Measurements from ENCODE around the gene CTSW.

CTSW gene

DNA sequence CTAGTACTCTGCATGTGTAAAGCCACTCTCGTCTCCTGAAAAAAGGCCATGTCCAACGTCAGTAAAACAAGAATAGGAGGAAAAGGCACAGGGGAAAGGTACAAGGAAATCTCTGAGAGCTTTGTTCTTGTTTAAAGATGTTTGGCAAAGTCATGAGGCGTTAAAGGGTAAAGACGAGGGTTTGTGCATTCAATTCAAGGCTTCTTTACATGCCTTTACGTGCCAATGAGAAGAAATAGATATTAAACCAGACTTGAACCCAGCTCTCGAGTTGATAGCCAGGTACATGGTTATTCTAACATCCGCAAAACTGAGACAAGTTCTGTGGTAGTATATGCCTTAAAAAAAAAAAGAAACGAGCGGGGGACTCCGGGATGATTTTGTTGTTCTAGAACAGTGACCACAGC is 21.0 kb upstream of the CTSW start:
- H3K27me3 ChIP-seq (replicated peaks) = no peaks in the 10 kb centered on the region
- H3K27ac ChIP-seq = peak overlapping the region; percentile 93
- TF ChIP-seq, protein P1, sequence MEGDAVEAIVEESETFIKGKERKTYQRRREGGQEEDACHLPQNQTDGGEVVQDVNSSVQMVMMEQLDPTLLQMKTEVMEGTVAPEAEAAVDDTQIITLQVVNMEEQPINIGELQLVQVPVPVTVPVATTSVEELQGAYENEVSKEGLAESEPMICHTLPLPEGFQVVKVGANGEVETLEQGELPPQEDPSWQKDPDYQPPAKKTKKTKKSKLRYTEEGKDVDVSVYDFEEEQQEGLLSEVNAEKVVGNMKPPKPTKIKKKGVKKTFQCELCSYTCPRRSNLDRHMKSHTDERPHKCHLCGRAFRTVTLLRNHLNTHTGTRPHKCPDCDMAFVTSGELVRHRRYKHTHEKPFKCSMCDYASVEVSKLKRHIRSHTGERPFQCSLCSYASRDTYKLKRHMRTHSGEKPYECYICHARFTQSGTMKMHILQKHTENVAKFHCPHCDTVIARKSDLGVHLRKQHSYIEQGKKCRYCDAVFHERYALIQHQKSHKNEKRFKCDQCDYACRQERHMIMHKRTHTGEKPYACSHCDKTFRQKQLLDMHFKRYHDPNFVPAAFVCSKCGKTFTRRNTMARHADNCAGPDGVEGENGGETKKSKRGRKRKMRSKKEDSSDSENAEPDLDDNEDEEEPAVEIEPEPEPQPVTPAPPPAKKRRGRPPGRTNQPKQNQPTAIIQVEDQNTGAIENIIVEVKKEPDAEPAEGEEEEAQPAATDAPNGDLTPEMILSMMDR (IDR thresholded peaks at IDR 0.05; ENCODE audit: low read depth, low read length, missing control alignments) = no peak
- H3K36me3 ChIP-seq (replicated peaks) = peaks cover 52% of the 10 kb centered on the region
- DNase-seq = no peak
- H3K4me3 ChIP-seq (ENCODE audit: low read depth, low read length) = peak overlapping the region; percentile 61
- in situ Hi-C loops (cut with HindIII; ENCODE audit: low pct_ligation_motif_present, low sequenced_read_pairs) = no loop called here

DNA sequence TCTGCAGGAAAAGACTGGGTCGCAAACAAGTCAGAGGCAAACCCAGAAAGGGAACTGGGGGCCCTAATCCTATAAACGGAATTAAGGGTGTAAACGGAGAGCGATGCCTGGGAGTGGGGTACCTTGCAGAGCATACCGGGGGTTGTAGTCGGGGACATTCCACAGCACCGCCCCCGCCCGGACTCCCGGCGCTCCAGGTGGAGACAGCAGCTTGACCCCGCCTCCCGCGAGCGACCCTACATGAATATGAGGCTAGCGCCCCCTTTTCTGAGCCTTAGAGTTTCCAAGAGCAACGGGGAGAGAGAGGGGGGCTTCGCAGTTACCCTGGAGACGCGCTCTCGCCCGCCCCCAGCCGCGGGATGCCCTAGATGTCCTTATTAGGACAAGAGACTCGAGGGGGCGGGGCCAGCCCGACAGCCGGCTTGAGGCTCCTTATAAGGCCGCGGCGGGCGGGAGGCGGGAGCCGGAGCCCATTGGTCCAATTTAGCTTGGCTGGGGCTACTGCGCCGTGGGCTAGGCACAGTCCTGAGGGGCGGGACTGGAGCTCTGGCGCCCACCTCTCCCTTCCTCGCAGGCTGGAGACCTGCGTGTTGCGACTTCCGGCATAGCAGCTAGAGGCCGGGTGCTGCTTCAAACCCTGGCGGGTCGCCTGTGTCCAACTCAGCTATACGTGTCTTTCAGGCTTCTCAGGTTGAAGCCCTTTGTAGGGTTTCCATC is 20.4 kb upstream of the CTSW start:
- peaks cover 52% of the 10 kb centered on the region for H3K36me3 ChIP-seq (replicated peaks)
- in situ Hi-C loops (cut with HindIII; ENCODE audit: low pct_ligation_motif_present, low sequenced_read_pairs) = no loop called here
- TF ChIP-seq, protein P1 (IDR thresholded peaks at IDR 0.05; ENCODE audit: low read depth, low read length, missing control alignments) = peak; percentile 13

DNA sequence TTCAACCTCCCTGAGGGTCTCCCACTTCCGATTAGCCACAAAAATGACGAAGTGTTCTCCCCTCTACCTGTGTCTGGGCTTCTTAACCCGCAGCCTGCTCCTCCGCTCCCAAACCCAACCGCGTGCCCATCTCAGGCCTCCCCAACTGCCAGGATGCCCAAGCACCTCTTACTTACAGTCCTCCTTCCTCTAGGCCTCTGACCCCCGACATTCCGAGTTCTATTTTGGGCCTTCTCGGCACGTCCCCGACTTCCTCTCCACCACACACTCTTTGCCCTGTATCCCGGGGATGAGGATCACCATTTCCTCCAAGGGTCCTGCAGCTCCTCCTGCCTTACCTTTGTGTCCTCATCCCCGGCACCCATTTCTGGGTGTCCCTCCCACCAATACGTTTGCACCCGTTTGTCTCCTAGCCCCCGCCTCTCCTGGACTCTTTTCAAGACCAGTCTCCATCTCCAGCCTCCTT is 19.8 kb upstream of the CTSW start:
- no peak for DNase-seq
- Histone ChIP-seq H3K4me3 (ENCODE audit: low read depth, low read length) (peak overlapping the region; percentile 89), H3K36me3 (replicated peaks) (peaks cover 53% of the 10 kb centered on the region), H3K27me3 (replicated peaks) (no peaks in the 10 kb centered on the region), H3K27ac (peak overlapping the region; percentile 93)
- TF ChIP-seq, protein P1 (IDR thresholded peaks at IDR 0.05; ENCODE audit: low read depth, low read length, missing control alignments) = no peak
- in situ Hi-C loops (cut with HindIII; ENCODE audit: low pct_ligation_motif_present, low sequenced_read_pairs) = no loop called here

More for the DNA sequence above, 20.4 kb upstream of the CTSW start:
- Histone ChIP-seq H3K27ac (peak overlapping the region; percentile 93), H3K27me3 (replicated peaks) (no peaks in the 10 kb centered on the region), H3K4me3 (ENCODE audit: low read depth, low read length) (peak overlapping the region; percentile 89)
- peak; percentile 98 for DNase-seq

DNA sequence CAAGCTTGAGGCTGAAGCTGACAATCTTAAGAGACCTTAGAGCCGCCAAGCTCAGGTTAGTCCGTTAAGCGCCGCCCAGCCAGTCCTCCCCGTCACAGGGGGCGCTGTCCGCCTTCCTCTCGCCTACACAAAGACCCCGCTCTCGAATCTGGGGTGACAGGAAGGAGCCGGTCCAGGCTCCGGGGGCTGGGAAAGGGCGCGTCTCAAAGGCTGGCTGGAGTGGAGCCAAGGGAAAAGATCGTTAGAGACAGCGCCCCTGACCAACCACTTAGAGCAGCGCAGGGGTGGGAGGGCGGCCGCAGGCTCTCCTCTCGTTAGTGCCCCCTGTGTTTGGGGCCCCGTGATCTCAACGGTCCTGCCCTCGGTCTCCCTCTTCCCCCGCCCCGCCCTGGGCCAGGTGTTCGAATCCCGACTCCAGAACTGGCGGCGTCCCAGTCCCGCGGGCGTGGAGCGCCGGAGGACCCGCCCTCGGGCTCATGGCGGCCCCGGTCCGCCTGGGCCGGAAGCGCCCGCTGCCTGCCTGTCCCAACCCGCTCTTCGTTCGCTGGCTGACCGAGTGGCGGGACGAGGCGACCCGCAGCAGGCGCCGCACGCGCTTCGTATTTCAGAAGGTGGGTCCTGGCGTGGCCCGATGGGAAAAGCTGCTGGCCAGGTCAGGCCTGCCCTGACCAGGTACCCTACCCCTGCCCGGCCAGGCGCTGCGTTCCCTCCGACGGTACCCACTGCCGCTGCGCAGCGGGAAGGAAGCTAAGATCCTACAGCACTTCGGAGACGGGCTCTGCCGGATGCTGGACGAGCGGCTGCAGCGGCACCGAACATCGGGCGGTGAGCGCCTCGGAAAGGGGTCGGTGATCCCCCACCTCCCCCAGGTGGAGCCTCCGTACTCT is 19.1 kb upstream of the CTSW start, which contains the start of gene MUS81:
TSS of gene MUS81 (plus strand) at position 156 of the 887 bp plus-strand sequence. CDS start at position 477, 321 bp downstream.
- TF ChIP-seq, protein P1 (IDR thresholded peaks at IDR 0.05; ENCODE audit: low read depth, low read length, missing control alignments) = peak; percentile 90
- H3K27ac ChIP-seq = peak within 1 kb of the TSS; percentile 93
- DNase-seq = peak; percentile 96
- H3K27me3 ChIP-seq (replicated peaks) = no peaks in the 10 kb centered on the region
- in situ Hi-C loops (cut with HindIII; ENCODE audit: low pct_ligation_motif_present, low sequenced_read_pairs) = no loop called here
- peak within 1 kb of the TSS; percentile 89 for H3K4me3 ChIP-seq (ENCODE audit: low read depth, low read length)
- H3K36me3 ChIP-seq (replicated peaks) = peaks cover 53% of the 10 kb centered on the region

DNA sequence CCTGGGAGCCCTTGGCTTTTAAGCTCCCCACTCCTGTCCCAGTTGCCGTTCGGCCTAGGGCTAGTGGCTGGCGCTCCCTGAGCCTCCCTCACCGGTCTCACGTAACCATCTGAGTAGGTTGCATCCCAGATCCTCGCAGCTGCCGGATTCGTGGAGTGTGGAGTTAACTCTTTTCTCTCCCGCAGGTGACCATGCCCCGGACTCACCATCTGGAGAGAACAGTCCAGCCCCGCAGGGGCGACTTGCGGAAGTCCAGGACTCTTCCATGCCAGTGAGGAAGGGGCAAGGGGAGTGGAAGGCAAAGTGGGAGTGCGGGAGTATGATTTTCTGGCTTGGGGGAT is 18.5 kb upstream of the CTSW start:
- Histone ChIP-seq H3K36me3 (replicated peaks) (peaks cover 53% of the 10 kb centered on the region), H3K27ac (peak overlapping the region; percentile 93), H3K4me3 (ENCODE audit: low read depth, low read length) (peak overlapping the region; percentile 89), H3K27me3 (replicated peaks) (no peaks in the 10 kb centered on the region)
- in situ Hi-C loops (cut with HindIII; ENCODE audit: low pct_ligation_motif_present, low sequenced_read_pairs) = no loop called here
- no peak for DNase-seq
- TF ChIP-seq, protein P1 (IDR thresholded peaks at IDR 0.05; ENCODE audit: low read depth, low read length, missing control alignments) = no peak
